Measurements from ENCODE around the gene IRX3. TPM values are rescaled to one million over a fixed set of nuclear protein-coding genes. Genes with fewer than 3 reads are reported as not detected.
"Not testable (repeated sequence)": the region's sequence is repeated elsewhere in the genome, so short reads cannot be mapped to it uniquely, and the experiment has no call there.

Gene IRX3
- total RNA-seq, 1 donor from 2014 or later = 2.8 TPM

DNA sequence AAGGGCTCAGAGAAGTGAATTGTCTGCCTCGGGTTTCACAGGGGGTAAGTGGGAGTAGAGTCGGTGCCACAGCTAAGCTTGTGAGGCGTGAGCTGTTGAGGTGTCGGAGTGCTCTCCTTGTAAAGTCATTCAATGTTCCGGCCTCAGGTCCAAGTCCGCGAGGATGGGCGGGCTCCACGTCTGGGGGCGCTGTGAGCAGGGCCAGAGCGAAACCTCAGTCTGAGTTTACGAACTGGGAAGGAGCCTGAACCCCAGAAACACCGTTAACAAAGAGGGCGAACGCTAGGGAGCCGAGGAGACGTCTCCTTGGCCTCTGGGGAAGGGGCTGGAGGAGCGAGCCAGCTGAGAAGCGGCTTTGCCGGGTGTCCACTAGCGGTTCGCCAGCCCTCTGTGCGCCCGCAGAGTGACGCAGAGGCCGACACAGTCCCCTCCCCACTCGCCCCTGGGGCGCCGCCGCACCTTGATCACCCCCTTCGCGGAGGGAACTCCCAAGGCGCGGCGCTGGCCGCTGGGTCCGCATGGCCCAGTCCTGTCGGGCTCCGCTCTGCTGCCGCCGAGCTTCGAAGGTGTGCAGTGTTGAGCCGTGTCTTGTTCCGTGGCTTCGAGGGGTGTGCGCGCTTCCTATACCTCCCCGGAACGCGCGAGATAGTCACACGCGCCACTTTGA lies 4.9 kb downstream of the IRX3 start:
- intact Hi-C loops (cut with micrococcal nuclease) = loop anchor here (1.0 to 10.0 kb wide), 4 partner anchors 153 to 731 kb away; no protein-coding TSS in a partner anchor

DNA sequence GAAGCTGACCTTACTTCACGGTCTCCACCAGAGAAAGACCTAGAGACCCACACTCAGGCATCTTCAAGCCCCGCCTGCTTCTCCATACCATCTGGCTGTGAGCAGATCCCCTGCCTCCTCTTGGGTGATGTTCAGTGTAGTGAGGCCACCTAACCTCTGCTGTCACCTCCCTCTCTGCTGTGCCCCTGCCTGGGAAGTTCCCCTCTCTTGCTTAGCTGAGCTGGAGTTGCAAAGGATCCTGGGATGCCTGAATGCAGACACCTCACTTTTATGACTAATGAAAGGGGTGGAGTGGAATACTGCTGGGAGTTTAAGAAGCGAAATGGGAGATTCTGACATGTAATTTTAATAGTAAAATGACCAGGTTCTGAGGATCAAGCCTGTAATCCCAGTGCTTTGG lies 5.8 kb downstream of the IRX3 start:
- intact Hi-C loops (cut with micrococcal nuclease) = loop anchor here (2.0 to 10.0 kb wide), 2 partner anchors 154 to 730 kb away; no protein-coding TSS in a partner anchor

DNA sequence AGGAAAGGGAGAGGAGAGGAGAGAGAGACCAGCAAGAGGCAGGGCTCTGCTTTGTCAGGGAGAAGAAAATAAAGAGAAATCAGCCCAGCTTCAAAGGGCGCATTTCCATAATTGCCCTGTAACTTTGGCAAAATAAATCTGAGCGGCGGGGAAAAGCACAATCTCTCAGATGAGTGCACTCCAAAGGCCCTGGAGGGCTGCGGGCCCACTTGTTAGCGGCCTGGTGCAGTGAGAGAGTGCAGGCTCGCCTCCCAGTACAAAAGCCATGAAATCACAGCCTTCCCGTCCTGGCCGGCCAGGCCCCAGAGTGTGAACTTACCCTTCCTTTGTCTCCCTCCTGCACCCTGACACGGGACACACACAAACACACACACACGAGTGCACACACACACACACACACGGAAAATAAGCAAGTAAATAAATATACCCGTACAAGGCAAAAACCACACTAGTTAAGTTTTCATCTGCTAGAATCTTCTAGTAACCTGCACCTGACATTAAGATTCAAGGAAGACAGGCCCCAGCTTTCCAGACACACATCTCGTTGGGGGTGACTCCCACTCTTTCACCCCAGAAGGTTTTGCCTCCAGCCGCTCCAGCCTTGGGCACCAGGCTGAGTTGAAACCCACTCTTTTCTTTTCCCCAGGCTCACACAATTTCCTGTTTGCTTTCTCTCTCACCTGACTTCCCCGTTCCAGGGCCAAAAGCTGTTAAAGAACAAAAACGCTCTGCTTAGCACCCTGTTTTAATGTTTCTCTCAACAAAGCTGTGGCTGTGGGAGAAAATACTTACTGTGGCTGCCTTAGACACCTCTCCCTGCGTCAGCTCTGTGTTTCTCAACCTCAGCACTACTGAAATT lies 8.5 kb downstream of the IRX3 start:
- intact Hi-C loops (cut with micrococcal nuclease) = no loop called here

DNA sequence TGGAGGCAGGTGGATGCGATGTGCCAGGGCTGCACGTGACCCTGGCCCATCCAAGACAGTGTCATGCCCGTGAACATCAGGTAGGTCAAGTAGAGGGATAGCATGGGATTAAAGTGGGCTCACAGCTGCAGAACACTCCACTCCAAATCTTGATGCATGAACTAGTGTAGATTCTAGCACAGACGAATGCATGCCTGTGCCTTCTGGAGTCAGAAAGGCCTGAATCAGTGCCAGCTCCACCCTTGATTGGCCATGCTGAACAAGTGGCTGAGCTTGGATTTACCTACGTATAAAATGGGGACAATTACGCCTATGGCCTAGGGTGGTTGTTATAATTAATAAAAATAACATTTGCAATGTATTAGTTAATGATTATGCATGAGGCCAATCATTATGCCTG lies 10.6 kb downstream of the IRX3 start:
- intact Hi-C loops (cut with micrococcal nuclease) = no loop called here

DNA sequence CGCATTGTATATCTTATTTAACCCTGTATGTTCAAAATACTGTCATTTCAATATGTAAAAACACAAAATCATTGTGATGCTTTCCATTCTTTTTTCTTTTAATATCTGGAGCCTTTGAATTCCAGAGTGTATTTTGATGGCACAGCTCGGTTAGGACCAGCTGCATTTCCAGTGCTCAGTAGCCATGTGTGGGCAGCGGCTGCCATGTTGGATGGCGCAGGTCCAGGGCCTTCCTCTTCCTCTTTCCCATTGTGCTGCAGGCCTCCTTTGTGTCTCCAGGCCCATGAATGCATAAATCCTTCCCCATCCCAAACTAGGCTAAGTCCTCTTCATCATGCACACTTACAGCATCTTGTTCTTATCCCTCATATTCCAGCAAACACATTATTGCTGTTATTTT lies 13.0 kb downstream of the IRX3 start:
- intact Hi-C loops (cut with micrococcal nuclease) = no loop called here

DNA sequence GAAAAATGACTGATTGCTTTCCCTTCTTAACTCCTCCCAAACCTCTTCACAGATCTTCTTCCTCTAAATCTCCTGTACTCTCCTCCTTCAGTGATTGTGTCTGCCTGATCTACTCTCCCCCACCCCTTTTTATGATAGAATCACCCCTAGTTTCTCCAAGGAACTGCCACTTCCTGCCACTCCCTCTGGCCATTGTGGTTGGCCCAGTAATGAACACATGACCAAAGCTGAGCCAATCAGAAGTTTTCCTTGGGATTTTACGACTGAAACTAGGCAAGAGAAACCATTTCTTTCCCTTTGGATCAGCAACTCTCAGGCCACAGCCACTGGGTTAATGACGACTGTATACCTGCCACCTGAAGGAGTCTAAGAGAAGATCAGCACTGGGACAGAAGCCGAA lies 15.9 kb downstream of the IRX3 start:
- intact Hi-C loops (cut with micrococcal nuclease) = no loop called here

DNA sequence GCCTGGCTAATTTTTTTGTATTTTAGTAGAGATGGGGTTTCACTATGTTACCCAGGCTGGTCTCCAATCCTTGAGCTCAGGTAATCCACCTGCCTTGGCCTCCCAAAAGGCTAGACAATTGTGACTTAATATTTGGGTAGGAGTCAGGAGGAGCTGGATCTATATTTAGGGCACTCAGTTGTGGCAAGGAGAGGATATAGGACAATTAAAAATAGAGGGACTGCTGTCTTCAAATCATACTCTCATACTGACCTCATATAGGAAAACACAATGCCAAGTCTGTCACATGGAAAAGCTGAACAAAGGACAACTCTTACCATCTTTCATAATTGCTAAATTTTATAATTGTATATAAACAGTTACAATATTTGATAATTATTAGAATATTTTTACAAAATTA lies 17.1 kb downstream of the IRX3 start:
- intact Hi-C loops (cut with micrococcal nuclease) = no loop called here

DNA sequence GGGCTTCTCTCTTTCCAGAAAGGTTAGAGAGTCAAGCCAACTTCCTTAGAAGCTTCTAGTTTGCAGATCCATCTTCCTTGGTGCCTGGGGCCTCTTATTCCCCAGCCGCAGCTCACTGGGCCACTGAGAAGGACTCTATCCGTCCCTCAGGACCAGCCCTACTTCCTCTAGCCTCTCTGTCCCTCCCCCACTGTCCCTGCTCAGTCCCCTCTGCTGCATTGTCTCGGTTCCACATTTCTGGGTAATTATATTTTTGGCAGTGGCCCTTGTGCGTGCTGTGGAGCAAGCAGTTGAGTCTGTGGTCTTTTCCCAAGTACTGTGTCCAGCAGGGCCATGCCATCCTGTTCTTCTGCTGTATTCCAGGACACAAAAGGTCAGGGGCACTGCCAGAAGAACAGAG lies 17.8 kb downstream of the IRX3 start:
- intact Hi-C loops (cut with micrococcal nuclease) = no loop called here

DNA sequence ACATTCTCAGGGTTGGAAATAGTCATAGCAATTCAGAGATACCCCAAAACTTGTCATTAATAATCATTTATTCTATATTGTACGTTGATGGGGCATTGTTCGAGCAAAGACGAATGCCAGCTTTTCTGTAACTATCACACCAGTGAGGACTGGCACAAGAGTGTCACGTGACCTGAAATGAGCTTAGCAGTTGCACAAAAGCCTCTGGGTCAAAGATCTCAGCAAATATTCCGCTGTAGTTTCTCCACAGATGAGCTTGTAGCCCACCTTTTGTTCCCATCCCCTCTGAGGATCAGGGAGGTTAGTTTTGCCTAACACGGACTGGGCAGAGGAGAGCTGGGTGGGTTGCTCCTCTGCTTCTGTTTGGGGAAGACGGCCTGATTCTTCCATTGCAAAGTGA lies 18.2 kb downstream of the IRX3 start:
- intact Hi-C loops (cut with micrococcal nuclease) = no loop called here

DNA sequence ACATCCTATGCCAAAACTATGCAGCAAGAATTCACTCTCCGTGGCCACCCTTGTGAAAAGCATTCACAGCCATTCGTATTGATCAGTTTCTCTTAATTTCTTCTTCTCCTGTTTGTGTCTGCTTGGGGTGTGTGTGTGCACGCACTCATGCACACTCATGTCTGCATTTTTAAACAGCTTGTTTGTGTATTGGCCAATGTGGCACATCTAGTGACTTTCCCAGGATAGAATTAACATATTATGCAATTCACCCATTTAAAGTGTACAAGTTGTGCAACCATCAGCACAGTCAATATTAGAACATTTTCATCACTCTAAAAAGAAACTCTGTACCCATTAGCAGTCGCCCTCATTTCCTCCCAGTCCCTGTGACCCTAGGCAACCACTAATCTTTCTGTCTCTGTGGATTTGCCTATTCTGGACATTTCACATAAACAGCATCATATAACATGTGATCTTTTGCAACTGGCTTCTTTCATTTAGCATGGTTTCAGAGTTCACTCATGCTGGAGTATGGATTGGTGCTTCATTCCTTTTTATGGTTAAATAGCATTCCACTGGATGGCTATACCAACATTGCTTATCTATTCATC lies 20.1 kb downstream of the IRX3 start:
- intact Hi-C loops (cut with micrococcal nuclease) = no loop called here

DNA sequence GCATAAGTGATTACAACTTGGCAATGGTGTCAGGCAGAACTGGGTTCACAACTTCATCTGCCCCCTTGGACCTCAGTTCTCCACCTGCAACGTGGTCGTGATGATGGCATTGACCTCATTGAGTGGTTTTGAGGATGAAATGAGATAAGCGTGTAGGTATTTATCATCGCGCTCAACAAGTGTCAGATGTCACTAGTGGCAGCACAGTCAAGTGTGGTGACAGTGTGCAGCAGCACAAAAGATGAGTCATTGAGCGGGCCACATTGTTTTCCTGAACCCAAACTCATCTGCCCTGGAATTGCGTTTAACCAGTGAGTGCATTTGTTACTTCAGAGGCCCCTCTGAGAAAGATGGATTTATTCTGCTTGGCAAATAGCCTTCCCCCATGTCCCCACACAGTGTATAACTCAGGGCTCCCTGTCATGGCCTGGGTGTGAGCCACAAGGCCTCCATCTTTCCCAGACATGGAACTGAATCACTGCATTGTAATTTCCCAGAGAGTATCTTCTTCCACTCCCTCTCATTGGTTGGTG lies 20.9 kb downstream of the IRX3 start:
- intact Hi-C loops (cut with micrococcal nuclease) = no loop called here

DNA sequence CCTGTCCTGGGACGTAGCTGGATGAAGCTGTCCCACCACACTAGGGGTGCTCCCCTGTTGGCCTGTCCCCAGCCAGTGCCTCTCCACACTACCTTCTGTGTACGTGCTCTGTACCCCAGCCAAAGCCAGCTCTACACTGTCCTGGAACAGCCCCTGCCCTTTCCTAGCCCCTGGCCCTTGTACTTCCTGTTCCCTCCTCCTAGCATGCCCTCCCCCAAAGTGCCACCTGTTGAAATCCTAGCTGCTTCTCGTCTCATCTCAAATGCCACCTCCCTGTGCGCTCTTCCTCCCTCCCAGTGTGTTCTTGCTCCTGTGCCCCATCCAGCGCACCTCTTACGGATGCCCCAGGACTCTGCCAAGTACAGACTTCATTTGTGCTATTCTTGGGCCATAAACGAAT lies 33.5 kb downstream of the IRX3 start:
- intact Hi-C loops (cut with micrococcal nuclease) = no loop called here

DNA sequence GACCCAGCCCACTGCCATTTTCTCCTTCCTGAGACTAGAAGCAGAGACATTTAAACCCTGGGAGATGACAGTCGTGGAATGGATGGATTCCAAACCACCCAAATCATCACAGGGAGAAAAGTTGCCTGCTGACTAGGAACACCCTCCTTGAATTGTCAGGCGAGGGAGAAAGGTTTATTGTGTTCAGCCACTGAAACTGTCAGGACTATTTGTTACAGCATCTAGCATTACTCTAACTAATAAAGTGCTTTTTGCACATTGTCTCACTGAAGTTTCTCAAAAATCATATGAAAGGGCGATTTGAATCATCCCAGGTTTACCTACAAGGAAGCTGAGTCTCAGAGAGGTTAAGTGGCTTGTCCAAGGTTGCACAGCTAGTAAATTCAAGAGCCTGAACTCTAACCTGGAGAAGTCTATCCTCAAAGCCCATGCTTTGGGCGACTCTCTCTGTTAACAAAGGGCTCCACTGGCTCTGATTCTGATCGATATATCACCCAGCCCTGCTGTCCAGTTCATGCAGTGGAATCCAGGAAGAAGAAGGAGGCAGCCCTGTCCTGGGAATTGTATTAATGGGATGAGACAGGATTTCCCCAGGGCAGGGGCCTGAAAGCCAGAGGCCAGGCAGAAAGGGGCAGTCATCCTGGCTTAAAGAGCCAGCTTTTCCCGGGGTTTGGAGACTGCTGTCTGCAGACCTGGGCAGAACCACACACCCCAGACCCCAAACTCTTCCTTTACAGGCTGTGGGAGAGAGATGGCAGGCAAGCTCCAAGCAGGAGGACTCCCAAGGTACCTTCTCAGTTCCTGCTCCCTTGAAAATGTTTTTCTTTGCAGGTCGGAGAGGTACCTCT lies 37.5 kb downstream of the IRX3 start:
- intact Hi-C loops (cut with micrococcal nuclease) = no loop called here

DNA sequence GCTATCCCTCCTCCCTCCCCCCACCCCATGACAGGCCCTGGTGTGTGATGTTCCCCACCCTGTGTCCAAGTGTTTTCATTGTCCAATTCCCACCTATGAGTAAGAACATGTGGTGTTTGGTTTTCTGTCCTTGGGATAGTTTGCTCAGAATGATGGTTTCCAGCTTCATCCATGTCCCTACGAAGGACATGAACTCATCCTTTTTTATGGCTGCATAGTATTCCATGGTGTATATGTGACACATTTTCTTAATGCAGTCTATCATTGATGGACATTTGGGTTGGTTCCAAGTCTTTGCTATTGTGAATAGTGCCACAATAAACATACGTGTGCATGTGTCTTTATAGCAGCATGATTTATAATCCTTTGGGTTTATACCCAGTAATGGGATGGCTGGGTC lies 38.9 kb downstream of the IRX3 start:
- intact Hi-C loops (cut with micrococcal nuclease) = not testable (repeated sequence)

DNA sequence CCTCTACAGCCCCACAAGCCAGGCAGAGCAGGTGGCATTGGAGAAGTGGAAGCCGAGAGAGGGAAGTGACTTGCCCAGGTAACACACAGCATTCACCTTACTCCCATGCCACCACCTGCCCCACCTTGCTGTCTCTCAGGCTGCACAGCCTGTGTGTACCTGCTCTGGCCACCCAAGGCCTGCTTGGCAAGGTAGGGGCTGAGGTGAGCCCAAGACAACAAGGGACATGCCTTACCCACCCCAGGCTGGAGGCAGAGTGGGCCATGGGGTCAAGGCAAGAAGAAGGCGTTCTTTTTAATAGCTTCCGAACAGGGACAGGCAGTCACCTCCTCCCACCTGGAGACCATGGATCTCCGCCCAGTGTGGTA lies 40.1 kb downstream of the IRX3 start:
- intact Hi-C loops (cut with micrococcal nuclease) = no loop called here

DNA sequence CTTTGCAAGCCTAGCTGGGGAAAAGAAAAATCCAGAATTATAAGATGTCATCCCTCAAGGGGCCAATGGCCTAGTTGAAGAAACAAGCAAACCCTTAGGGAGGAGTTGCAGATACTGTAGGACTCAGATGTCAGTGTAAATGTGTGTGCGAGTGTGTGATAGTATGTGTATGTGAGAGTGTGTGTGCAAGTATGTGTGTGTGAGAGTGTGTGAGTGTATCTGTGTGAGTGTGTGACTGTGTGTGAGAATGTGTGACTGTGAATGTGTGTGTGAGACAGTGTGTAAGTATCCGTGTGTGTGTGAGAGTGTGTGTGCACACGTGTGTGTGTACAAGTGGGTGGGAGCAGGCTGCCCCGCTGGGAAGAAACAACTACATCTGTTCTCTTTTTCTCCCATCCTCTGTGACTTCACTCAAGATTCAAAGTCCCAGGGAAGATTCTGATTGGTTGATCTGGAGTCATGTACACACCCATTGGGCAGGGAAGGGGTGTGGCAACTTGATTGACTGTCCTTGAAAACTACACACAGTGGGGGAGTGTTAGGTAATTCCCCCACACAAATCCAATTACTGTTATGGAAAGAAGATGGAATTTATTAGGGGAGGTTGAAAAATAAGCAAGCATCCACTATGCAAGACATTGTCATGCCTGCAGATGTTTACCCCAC lies 40.7 kb downstream of the IRX3 start:
- intact Hi-C loops (cut with micrococcal nuclease) = no loop called here

DNA sequence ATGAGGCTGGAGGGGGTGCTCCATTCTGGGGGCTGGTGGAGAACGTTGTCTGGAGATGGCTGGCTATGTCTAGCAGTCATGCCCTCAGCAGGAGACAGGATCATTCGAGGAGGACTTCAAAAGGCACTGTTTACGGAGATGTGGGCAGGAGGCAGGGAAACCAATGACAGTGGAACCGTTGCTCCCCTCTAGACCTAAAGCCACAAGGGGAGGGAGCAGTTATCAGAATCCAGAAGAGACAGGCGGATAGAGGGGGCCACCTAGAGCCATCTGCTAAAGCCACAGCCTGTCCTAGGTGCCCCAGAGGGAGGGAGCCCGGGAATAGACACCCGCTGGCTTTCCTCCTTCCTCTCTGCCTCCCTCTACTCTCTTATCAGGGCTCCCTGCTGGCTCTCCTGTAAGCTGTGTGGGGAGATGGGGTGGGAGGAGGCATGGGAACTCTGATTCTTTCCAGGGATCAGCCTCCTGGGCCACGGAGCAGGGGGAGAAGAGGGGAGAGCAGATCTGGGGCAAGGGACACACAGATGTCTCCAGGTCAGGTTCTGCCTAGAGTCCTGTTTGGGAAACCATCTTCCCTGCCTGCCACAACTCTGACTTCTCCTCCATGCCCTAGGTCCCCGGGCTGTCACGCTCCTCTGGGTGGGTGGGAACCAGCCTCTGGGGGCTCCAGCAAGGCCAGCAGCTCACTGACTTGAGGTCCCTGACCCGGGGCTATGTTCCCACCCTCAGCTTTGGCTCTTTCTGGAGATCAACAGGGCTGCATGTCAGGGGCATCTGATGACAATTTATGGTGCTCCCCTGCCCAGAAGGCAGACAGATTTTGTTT lies 42.3 kb downstream of the IRX3 start:
- intact Hi-C loops (cut with micrococcal nuclease) = no loop called here

DNA sequence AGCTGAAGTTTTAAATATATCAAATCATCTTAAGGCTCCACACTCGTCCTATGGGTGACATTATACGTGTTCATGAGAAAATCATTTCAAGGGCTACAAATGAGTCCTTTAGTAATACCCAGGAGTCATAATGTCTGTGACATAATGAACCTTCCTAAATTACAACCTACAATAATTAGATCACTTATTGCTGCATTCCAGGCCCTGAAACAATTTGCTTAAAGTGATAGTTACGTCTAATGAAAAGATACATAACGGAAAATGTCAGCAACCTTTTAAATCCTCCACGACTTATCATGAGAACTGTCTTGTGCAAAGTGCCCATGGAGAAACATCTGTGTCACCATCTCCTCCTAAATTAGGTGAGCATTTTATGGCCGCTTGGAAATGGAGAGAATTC lies 43.4 kb downstream of the IRX3 start:
- intact Hi-C loops (cut with micrococcal nuclease) = no loop called here

DNA sequence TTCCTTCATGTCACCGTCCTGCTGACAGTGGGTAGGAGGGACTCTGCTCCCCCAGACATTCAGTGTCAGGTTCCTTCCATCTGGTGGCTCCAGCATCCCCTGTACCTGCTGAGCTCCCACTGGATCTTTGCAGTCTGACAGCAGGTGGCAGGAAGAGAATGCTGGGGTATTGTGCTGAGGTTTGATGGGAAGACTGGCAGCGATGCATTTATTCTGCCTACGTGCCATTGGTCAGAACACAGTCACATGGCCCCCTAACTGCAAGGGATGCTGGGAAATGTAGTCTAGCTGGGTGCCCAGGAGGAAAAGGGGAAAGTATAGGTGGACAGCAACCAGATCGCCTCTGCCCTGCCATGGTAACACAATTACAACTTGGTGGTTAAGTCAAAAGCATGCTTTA lies 44.4 kb downstream of the IRX3 start:
- intact Hi-C loops (cut with micrococcal nuclease) = no loop called here

DNA sequence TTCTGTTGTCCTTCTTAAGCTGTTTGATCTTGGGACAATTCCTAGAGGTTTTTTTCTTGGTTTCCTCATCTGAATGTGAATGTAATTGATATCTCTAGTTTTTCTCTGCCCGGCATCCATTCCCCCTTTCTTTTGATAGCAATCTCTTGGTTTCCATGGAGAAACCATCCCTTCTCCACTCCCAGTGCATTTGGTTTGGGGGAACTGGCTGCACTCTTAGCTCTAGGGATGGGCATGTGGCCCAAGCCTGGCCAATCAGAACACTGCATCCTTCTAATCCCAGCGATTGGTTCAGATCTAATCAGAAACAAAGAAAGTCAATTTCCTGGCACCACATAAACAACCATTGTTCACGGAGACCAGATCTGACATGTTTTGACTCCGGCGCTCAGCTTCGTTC lies 45.1 kb downstream of the IRX3 start:
- intact Hi-C loops (cut with micrococcal nuclease) = no loop called here
